ENCODE results near the gene EYS. TPM values are rescaled to one million over a fixed set of nuclear protein-coding genes. Genes with fewer than 3 reads are reported as not detected.

EYS gene
- total and polyA plus RNA-seq, 2 of the 13 experiments (the other 11 are each of a cell fraction or from before 2014, with no cell fraction given) = 0.04 to 0.07 TPM

GRCh38 chr6:64782877-64783276 is 924.1 kb downstream of the EYS start:
- Histone ChIP-seq H3K27ac (ENCODE audit: extremely low read length, insufficient read depth, low read length) (no peak overlapping the region), H3K79me2 (ENCODE audit: insufficient read depth, low read length) (no peaks in the 10 kb centered on the region), H3K9me3 (ENCODE audit: low read length) (peaks cover 13% of the 10 kb centered on the region; the same call in 1 of the 2 replicates), H3K4me2 (ENCODE audit: low read depth, low read length) (no peak overlapping the region), H3K4me3 (replicated peaks in 1 of 3; ENCODE audit: insufficient read depth in 1 of 3, low read depth in 2 of 3, low read length in 3 of 3) (no peak overlapping the region), H3K4me1 (ENCODE audit: insufficient read depth, low read length) (no peaks in the 10 kb centered on the region), H3K27me3 (ENCODE audit: control insufficient read depth in 1 of 2, insufficient read depth in 2 of 2, low read length in 2 of 2) (no peaks in the 10 kb centered on the region), H3K36me3 (replicated peaks in 1 of 2; ENCODE audit: control insufficient read depth in 1 of 2, insufficient read depth in 2 of 2, low read length in 2 of 2) (no peaks in the 10 kb centered on the region), H4K20me1 (ENCODE audit: insufficient read depth, low read length) (no peaks in the 10 kb centered on the region), H2AFZ (ENCODE audit: low read length) (no peak overlapping the region), H3K9ac (ENCODE audit: insufficient read depth, low read depth, low read length) (no peak overlapping the region)
- intact Hi-C loops (cut with micrococcal nuclease; ENCODE audit: unreplicated experiment) = no loop called here
- BruUV-seq (replicated peaks) = no TSS peak
- no peak for DNase-seq (ENCODE audit: low spot score)
- in situ Hi-C loops (cut with HindIII; ENCODE audit: extremely low pct_ligation_motif_present, low pct_unique_long_range_greater_than_20kb) = no loop called here
- 2% methylated on average over 3 of the region's 3 CpGs for WGBS (ENCODE audit: low lambda C conversion rate)
- TF ChIP-seq ZSCAN12 (CRISPR knock-in tag; IDR thresholded peaks at IDR 0.05) (no peak), RAD21 (CRISPR knock-in tag; IDR thresholded peaks at IDR 0.05) (no peak), CBX1 (IDR thresholded peaks at IDR 0.05; ENCODE audit: low read depth) (no peak), ZFP36 (IDR thresholded peaks at IDR 0.05; ENCODE audit: borderline replicate concordance, low read depth, low read length, partially characterized antibody) (no peak), CHCHD3 (CRISPR knock-in tag; IDR thresholded peaks at IDR 0.05) (no peak), ZNF333 (CRISPR knock-in tag; IDR thresholded peaks at IDR 0.05; ENCODE audit: borderline replicate concordance) (no peak)
- ChIA-PET CTCF (ENCODE audit: low intra/inter-chr PET ratio, low total read pairs) (no interaction called here), POLR2A (no interaction called here)
- no peak for ATAC-seq
- FAIRE-seq = no peak

- Histone ChIP-seq H3K27ac (ENCODE audit: extremely low read length, insufficient read depth, low read length) (no peak overlapping the region), H3K9ac (ENCODE audit: insufficient read depth, low read depth, low read length) (no peak overlapping the region), H4K20me1 (ENCODE audit: insufficient read depth, low read length) (no peaks in the 10 kb centered on the region), H3K9me3 (ENCODE audit: low read length) (peaks cover 13% of the 10 kb centered on the region; the same call in 1 of the 2 replicates), H3K36me3 (replicated peaks in 1 of 2; ENCODE audit: control insufficient read depth in 1 of 2, insufficient read depth in 2 of 2, low read length in 2 of 2) (no peaks in the 10 kb centered on the region), H3K4me3 (replicated peaks in 1 of 3; ENCODE audit: insufficient read depth in 1 of 3, low read depth in 2 of 3, low read length in 3 of 3) (no peak overlapping the region), H3K4me1 (ENCODE audit: insufficient read depth, low read length) (no peaks in the 10 kb centered on the region), H3K4me2 (ENCODE audit: low read depth, low read length) (no peak overlapping the region), H2AFZ (ENCODE audit: low read length) (no peak overlapping the region), H3K79me2 (ENCODE audit: insufficient read depth, low read length) (no peaks in the 10 kb centered on the region), H3K27me3 (ENCODE audit: control insufficient read depth in 1 of 2, insufficient read depth in 2 of 2, low read length in 2 of 2) (no peaks in the 10 kb centered on the region)
- ChIA-PET POLR2A (no interaction called here), CTCF (ENCODE audit: low intra/inter-chr PET ratio, low total read pairs) (no interaction called here)
- intact Hi-C loops (cut with micrococcal nuclease; ENCODE audit: unreplicated experiment) = no loop called here
- no peak for FAIRE-seq
- in situ Hi-C loops (cut with HindIII; ENCODE audit: extremely low pct_ligation_motif_present, low pct_unique_long_range_greater_than_20kb) = no loop called here
- ATAC-seq = no peak
- 10% methylated on average over 3 of the region's 3 CpGs for WGBS (ENCODE audit: low lambda C conversion rate)
- no TSS peak for BruUV-seq (replicated peaks)
- no peak for DNase-seq (ENCODE audit: low spot score)
- no peak for TF ChIP-seq ZNF136 (CRISPR knock-in tag; IDR thresholded peaks at IDR 0.05; ENCODE audit: low read depth)
- no peak for TF ChIP-seq ZNF20 (CRISPR knock-in tag; IDR thresholded peaks at IDR 0.05)
- TF ChIP-seq TEF (CRISPR knock-in tag; IDR thresholded peaks at IDR 0.05) = no peak
- TF ChIP-seq YEATS4 (CRISPR knock-in tag; IDR thresholded peaks at IDR 0.05; ENCODE audit: borderline replicate concordance) = no peak
- TF ChIP-seq REST (IDR thresholded peaks at IDR 0.05; ENCODE audit: borderline replicate concordance in 1 of 2, low read depth in 1 of 2, low read length in 2 of 2) = no peak
- TF ChIP-seq ZBTB20 (CRISPR knock-in tag; IDR thresholded peaks at IDR 0.05; ENCODE audit: borderline replicate concordance, low read depth) = no peak
- TF ChIP-seq CHD4 (IDR thresholded peaks at IDR 0.05; ENCODE audit: borderline replicate concordance, low read length) = no peak
- TF ChIP-seq SMAD1 (CRISPR knock-in tag; IDR thresholded peaks at IDR 0.05; ENCODE audit: borderline replicate concordance, low read depth) = no peak
Measured at GRCh38 chr6:64777941-64778785, 928.9 kb downstream of the EYS start.

Data from HepG2 (cell line).